Suprapubic skin (tissue), 4 donors: ENCODE measurements around the gene CAMTA1. TPM values are rescaled to one million over a fixed set of nuclear protein-coding genes. Genes with fewer than 3 reads are reported as not detected.
A peak's percentile ranks its signal among the peaks of the same experiment; 100 is the strongest.

Source experiments
- DNase-seq, 2 donors: peaks; one replicate each; pipeline ENCODE4 v3.0.0-alpha.2; 2019; ENCODE audit warnings: low spot score in 2 of 2
- H3K27ac ChIP-seq: fragments of 200-600 bp; sonication (generic); one replicate; pipeline ENCODE4 v1.5.1; 2019
- H3K27me3 ChIP-seq: fragments of 200-600 bp; sonication (generic); one replicate; pipeline ENCODE4 v1.5.1; 2019
- H3K36me3 ChIP-seq: fragments of 200-600 bp; sonication (generic); one replicate; pipeline ENCODE4 v1.5.1; 2019
- H3K4me1 ChIP-seq: fragments of 200-600 bp; sonication (generic); one replicate; pipeline ENCODE4 v1.5.1; 2019
- H3K4me3 ChIP-seq: fragments of 200-600 bp; sonication (generic); one replicate; pipeline ENCODE4 v1.5.1; 2019; ENCODE audit warnings: mild to moderate bottlenecking
- H3K9me3 ChIP-seq: fragments of 200-600 bp; sonication (generic); one replicate; pipeline ENCODE4 v1.5.1; 2019
- EP300 ChIP-seq: sonication (generic); formaldehyde crosslinking; IDR thresholded peaks from one replicate; pipeline ENCODE4 v1.6.1; 2017; ENCODE audit warnings: antibody characterized with exemption
- POLR2A ChIP-seq, 2 donors: fragments of 450-650 bp; IDR thresholded peaks; one replicate each; pipeline ENCODE4 v1.6.1; 2017; ENCODE audit warnings: antibody characterized with exemption in 2 of 2, mild to moderate bottlenecking in 2 of 2, moderate library complexity in 2 of 2
- POLR2AphosphoS5 ChIP-seq, 3 donors: sonication (generic); formaldehyde crosslinking; IDR thresholded peaks; one replicate each; pipeline ENCODE4 v1.6.1; 2017; ENCODE audit warnings: antibody characterized with exemption in 3 of 3
- WGBS: methylation state at CpG from one replicate; pipeline ENCODE4 v1.1.5; 2018; 5-methylcytosine and 5-hydroxymethylcytosine counted together
- total RNA-seq, 4 donors: library from RNA; depleted of rRNA; stranded (reverse); fragments of >200 nt; gene quantifications; one replicate each; pipeline ENCODE4 v1.1.0, GENCODE V29; 2016
- TF ChIP-seq, protein P1 (sequence below), 2 donors: fragments of 200-600 bp in 1 of 2; fragments of 450-650 bp in 1 of 2; sonication (generic) in 1 of 2; IDR thresholded peaks; one replicate each; pipeline ENCODE4 v1.5.1; 2016 to 2019; ENCODE audit warnings: antibody characterized with exemption in 2 of 2, mild to moderate bottlenecking in 1 of 2, moderate library complexity in 1 of 2

The CAMTA1 gene
- total RNA-seq, 4 donors from 2014 or later: 40.4 to 54.1 (median 46.6) TPM

DNA sequence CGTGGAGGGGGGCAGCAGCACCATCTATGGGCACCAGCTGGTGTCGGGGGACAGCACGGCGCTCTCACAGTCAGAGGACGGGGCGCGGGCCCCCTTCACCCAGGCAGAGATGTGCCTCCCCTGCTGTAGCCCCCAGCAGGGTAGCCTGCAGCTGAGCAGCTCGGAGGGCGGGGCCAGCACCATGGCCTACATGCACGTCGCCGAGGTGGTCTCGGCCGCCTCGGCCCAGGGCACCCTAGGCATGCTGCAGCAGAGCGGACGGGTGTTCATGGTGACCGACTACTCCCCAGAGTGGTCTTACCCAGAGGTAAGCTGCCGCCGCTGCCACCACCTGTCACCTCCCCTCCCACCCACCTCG lies 879.6 kb downstream of the CAMTA1 start:
- WGBS: no CpG with 5 or more reads among the region's 21 CpGs
- Histone ChIP-seq H3K27me3 (peaks cover 3% of the 10 kb centered on the region), H3K36me3 (no peaks in the 10 kb centered on the region), H3K27ac (no peak overlapping the region), H3K4me1 (peaks cover 8% of the 10 kb centered on the region), H3K4me3 (no peak overlapping the region), H3K9me3 (no peaks in the 10 kb centered on the region)
- DNase-seq: no peak
- TF ChIP-seq EP300 (no peak), POLR2AphosphoS5 (IDR thresholded peaks at IDR 0.05) (no peak), POLR2A (IDR thresholded peaks at IDR 0.05) (no peak)
- TF ChIP-seq, protein P1, sequence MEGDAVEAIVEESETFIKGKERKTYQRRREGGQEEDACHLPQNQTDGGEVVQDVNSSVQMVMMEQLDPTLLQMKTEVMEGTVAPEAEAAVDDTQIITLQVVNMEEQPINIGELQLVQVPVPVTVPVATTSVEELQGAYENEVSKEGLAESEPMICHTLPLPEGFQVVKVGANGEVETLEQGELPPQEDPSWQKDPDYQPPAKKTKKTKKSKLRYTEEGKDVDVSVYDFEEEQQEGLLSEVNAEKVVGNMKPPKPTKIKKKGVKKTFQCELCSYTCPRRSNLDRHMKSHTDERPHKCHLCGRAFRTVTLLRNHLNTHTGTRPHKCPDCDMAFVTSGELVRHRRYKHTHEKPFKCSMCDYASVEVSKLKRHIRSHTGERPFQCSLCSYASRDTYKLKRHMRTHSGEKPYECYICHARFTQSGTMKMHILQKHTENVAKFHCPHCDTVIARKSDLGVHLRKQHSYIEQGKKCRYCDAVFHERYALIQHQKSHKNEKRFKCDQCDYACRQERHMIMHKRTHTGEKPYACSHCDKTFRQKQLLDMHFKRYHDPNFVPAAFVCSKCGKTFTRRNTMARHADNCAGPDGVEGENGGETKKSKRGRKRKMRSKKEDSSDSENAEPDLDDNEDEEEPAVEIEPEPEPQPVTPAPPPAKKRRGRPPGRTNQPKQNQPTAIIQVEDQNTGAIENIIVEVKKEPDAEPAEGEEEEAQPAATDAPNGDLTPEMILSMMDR (IDR thresholded peaks at IDR 0.05): no peak

DNA sequence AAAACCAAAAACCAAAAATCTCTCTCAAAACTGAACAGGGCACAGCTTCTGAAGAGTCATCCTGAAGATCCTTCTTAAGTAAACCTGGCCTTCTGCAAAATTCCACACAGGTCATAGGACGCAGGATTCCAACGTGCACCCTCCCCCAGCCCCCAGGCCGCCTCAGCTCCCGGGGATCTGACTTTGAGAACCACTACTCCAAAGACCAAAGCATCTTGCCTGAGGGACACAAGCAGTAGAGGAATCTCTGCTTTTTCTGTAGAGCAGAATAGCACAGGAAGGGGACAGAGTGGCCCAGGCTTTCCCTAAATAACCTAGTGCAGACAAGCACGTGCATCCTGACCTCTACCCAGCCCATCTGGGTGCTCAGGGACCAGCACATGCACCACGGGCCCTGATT lies 881.0 kb downstream of the CAMTA1 start:
- peaks cover 3% of the 10 kb centered on the region for H3K27me3 ChIP-seq
- H3K4me3 ChIP-seq: no peak overlapping the region
- no peak for TF ChIP-seq POLR2AphosphoS5 (IDR thresholded peaks at IDR 0.05)
- TF ChIP-seq POLR2A (IDR thresholded peaks at IDR 0.05): no peak
- TF ChIP-seq, protein P1 (IDR thresholded peaks at IDR 0.05): no peak
- no peak for TF ChIP-seq EP300
- DNase-seq: no peak
- H3K9me3 ChIP-seq: no peaks in the 10 kb centered on the region
- H3K4me1 ChIP-seq: peaks cover 11% of the 10 kb centered on the region
- H3K27ac ChIP-seq: no peak overlapping the region
- no peaks in the 10 kb centered on the region for H3K36me3 ChIP-seq
- 66% methylated on average over 5 of the region's 6 CpGs for WGBS

DNA sequence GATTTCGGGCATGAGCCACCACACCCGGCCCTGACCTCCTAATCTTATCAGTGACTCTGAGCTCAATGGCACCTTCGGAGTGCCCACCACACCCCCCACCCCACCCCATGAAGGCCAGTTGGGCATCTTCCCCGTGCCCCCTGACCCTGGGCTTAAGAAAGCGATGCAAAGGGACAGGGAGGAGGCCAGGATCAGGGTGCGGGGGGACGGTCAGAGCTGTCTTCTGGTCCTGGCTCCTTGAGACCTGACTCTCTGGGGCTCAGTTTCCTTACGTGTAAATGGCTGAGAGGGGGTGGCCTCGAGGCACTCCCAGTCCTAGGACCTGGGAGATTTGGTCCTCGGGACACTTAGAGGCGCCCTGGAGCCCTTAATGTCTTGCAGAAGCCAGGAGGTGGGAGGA lies 881.9 kb downstream of the CAMTA1 start:
- Histone ChIP-seq H3K27me3 (no peaks in the 10 kb centered on the region), H3K9me3 (no peaks in the 10 kb centered on the region), H3K4me3 (no peak overlapping the region), H3K27ac (no peak overlapping the region), H3K4me1 (peaks cover 11% of the 10 kb centered on the region), H3K36me3 (no peaks in the 10 kb centered on the region)
- no peak for TF ChIP-seq POLR2A (IDR thresholded peaks at IDR 0.05)
- TF ChIP-seq, protein P1 (IDR thresholded peaks at IDR 0.05): no peak
- no peak for TF ChIP-seq EP300
- TF ChIP-seq POLR2AphosphoS5 (IDR thresholded peaks at IDR 0.05): no peak
- WGBS: 68% methylated on average over 6 of the region's 11 CpGs
- DNase-seq: no peak

DNA sequence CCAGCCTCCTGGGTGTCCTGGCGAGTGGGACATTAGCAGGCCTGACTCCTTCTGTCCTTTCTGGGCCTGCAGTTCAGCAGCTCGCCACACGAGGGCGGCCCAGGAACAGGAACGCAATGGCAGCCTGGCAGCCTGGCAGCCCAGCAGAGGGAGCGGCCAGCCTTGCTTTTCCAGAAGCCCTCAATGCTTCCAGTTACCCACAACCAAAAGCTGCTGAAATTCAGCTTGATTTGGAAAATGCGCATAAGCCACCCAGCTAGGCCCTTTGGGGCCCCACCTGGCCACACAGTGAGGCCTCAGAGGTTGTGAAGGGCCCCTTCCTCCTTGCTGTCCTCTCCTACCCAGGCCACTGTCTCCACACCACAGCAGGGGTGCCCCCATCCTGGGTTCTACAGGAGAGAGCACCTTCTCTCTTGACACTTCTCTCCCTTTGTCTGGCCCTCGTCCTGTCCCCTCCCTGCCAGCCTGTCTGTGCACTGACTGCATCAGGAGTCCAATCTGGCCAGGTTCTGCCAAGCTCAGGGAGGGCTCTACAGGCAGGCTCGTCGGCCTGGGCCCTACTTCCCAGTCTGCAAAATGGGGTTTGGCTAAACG lies 882.5 kb downstream of the CAMTA1 start:
- peak; percentile 91 to 93 for DNase-seq
- TF ChIP-seq, protein P1 (IDR thresholded peaks at IDR 0.05): peak; percentile 100
- TF ChIP-seq POLR2A (IDR thresholded peaks at IDR 0.05) (no peak), POLR2AphosphoS5 (IDR thresholded peaks at IDR 0.05) (peak in 1 of 3 donors; percentile 19)
- whole genome bisulfite sequencing: 45% methylated on average over 5 of the region's 11 CpGs
- H3K4me3 ChIP-seq: no peak overlapping the region
- peaks cover 11% of the 10 kb centered on the region for H3K4me1 ChIP-seq
- H3K36me3 ChIP-seq: no peaks in the 10 kb centered on the region
- H3K27me3 ChIP-seq: peaks cover 3% of the 10 kb centered on the region
- no peaks in the 10 kb centered on the region for H3K9me3 ChIP-seq
- H3K27ac ChIP-seq: no peak overlapping the region

DNA sequence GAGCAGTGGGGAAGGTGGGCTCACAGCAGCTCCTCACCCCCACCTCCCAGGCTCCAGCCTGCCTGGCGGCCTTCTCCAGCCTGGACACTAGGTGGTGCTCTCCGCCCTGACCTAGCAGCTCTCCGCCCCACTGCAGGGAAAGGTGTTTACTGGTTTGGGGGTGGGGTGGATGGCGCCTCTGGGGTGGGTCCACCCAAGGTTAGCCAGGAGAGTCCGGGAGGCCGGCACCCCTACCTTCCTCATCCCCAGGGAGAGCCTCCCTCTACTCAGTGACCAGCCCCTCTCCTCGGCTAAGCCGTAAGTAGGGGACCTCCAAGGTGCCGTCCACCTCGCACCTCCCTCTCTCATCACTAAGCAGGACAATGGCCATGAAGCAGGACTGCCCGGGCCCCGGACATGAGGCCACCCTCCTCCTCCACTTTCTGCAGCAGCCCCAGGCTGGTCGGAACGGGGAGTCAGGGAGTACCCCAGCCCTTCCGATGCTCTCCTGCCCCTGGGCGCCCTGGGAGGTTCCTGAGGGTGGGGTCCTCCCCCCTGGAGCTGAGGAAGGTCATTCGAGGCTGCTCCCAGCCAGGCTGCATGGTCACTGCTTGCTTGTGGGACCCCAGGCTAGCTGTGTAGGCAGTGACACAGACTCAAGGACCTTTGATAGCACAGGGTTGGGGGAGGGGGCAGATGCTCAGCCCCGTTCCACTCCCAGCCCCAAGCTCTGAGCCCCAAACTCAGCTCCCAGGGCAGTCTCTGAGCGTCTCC lies 884.5 kb downstream of the CAMTA1 start:
- peaks cover 11% of the 10 kb centered on the region for H3K4me1 ChIP-seq
- H3K36me3 ChIP-seq: no peaks in the 10 kb centered on the region
- DNase-seq: no peak
- no peaks in the 10 kb centered on the region for H3K9me3 ChIP-seq
- TF ChIP-seq POLR2AphosphoS5 (IDR thresholded peaks at IDR 0.05): no peak
- no peak for TF ChIP-seq POLR2A (IDR thresholded peaks at IDR 0.05)
- TF ChIP-seq EP300: no peak
- TF ChIP-seq, protein P1 (IDR thresholded peaks at IDR 0.05): peak in 1 of 2 donors; percentile 84
- WGBS: 25% methylated on average over 19 of the region's 19 CpGs
- H3K4me3 ChIP-seq: peak overlapping the region; percentile 27
- no peak overlapping the region for H3K27ac ChIP-seq
- peaks cover 3% of the 10 kb centered on the region for H3K27me3 ChIP-seq
